ENCODE measurements around the gene SLC22A5. TPM values are rescaled to one million over a fixed set of nuclear protein-coding genes. Genes with fewer than 3 reads are reported as not detected.

Gene SLC22A5
- total and polyA plus RNA-seq, 2 donors (not counting 1 experiment from before 2014, with no cell fraction given), result 5.7 to 12.9 TPM

DNA sequence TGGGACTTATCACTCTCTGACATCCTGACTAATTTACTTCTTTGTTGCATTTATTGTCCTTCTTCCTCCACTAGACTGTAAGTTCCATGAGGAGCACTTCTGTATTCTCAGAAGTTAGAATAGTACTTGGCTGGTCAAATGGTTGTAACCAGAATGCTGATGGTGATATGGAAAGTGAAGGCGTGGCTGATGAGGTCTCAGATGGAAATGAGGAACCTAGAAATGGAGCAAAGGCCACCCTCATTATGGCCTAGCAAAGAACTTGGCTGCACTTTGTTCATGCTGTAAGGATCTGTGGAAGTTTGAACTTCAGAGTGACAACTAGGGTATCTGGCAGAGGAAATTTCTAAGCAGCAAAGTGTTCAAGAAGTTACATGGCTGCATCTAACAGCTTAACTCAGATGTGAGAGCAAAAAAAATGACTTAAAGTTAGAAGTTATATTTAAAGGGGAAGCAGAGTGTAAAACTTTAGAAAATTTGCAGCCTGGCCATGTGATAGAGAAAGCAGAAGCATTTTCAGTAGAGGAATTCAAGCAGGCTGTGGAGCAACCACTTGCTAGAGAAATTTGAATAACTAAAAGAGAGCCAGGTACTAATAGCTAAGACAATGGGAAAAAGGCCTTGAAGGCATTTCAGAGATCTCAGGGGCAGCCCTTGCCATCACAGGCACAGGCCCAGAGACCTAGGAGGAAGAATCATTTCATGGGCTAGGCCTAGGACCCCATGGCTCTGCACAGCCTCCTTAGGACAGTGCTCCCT, 14.9 kb upstream of the SLC22A5 start:
- Mint-ChIP-seq H3K9me3 (ENCODE audit: insufficient read depth) (no peaks in the 10 kb centered on the region), H3K4me1 (peaks cover 15% of the 10 kb centered on the region), H3K4me3 (no peak overlapping the region), H3K27me3 (no peaks in the 10 kb centered on the region), H3K27ac (peak overlapping the region; percentile 61)
- intact Hi-C loops (cut with micrococcal nuclease), result no loop called here
- H3K4me1 ChIP-seq (ENCODE audit: control insufficient read depth in 2 of 2, insufficient read depth in 2 of 2, low read length in 2 of 2), result peaks cover 33 to 39% of the 10 kb centered on the region in 2 donors
- CTCF ChIA-PET, result interaction anchor here (1.0 to 1.4 kb wide), 3 partner anchors 32 to 135 kb away, joined by 3 to 4 read pairs (median 3); no protein-coding TSS in a partner anchor
- H3K27me3 ChIP-seq (replicated peaks in 1 of 4; ENCODE audit: control extremely low read depth in 1 of 4, control insufficient read depth in 3 of 4, insufficient read depth in 4 of 4, low read length in 3 of 4), result no peaks in the 10 kb centered on the region
- H2AFZ ChIP-seq (ENCODE audit: insufficient read depth, low read depth, low read length, poor library complexity, severe bottlenecking), result no peak overlapping the region
- POLR2A ChIA-PET, result no interaction called here
- H3K9ac ChIP-seq (ENCODE audit: low read length), result no peak overlapping the region
- H3K27ac ChIP-seq (ENCODE audit: low read length in 2 of 2), result peak overlapping the region in 1 of 2 donors; percentile 14
- no peaks in the 10 kb centered on the region for H4K20me1 ChIP-seq (ENCODE audit: control insufficient read depth, insufficient read depth, low read length, poor library complexity, severe bottlenecking)
- DNase-seq, result peak; percentile 40
- no peak for ATAC-seq (ENCODE audit: low read depth)
- H3K9me3 ChIP-seq (ENCODE audit: control extremely low read depth in 1 of 3, control insufficient read depth in 2 of 3, insufficient read depth in 1 of 3, low read length in 2 of 3), result peaks cover 0 to under 1% (median 0%) of the 10 kb centered on the region in 3 donors
- no peaks in the 10 kb centered on the region for H3K79me2 ChIP-seq (ENCODE audit: control insufficient read depth, insufficient read depth, low read length)
- no peak overlapping the region for H3K4me3 ChIP-seq (ENCODE audit: control extremely low read depth in 1 of 5, extremely low read depth in 1 of 5, insufficient read depth in 1 of 5, low read depth in 2 of 5, low read length in 4 of 5)
- H3K36me3 ChIP-seq (replicated peaks in 1 of 2; ENCODE audit: control extremely low read depth in 1 of 2, control insufficient read depth in 1 of 2, extremely low read depth in 1 of 2, insufficient read depth in 2 of 2, low read length in 1 of 2), result peaks cover 0 to 2% of the 10 kb centered on the region in 2 experiments
- no peak for TF ChIP-seq EZH2 (IDR thresholded peaks at IDR 0.05; ENCODE audit: borderline replicate concordance, insufficient read depth, low read depth, low read length, poor library complexity, severe bottlenecking)
- TF ChIP-seq, protein P1, sequence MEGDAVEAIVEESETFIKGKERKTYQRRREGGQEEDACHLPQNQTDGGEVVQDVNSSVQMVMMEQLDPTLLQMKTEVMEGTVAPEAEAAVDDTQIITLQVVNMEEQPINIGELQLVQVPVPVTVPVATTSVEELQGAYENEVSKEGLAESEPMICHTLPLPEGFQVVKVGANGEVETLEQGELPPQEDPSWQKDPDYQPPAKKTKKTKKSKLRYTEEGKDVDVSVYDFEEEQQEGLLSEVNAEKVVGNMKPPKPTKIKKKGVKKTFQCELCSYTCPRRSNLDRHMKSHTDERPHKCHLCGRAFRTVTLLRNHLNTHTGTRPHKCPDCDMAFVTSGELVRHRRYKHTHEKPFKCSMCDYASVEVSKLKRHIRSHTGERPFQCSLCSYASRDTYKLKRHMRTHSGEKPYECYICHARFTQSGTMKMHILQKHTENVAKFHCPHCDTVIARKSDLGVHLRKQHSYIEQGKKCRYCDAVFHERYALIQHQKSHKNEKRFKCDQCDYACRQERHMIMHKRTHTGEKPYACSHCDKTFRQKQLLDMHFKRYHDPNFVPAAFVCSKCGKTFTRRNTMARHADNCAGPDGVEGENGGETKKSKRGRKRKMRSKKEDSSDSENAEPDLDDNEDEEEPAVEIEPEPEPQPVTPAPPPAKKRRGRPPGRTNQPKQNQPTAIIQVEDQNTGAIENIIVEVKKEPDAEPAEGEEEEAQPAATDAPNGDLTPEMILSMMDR (IDR thresholded peaks at IDR 0.05), result no peak
- WGBS (ENCODE audit: insufficient coverage), result 45% methylated on average over 1 of the region's 1 CpG
- H3K4me2 ChIP-seq (replicated peaks; ENCODE audit: low read depth, low read length, poor library complexity, severe bottlenecking), result peak overlapping the region; percentile 34

DNA sequence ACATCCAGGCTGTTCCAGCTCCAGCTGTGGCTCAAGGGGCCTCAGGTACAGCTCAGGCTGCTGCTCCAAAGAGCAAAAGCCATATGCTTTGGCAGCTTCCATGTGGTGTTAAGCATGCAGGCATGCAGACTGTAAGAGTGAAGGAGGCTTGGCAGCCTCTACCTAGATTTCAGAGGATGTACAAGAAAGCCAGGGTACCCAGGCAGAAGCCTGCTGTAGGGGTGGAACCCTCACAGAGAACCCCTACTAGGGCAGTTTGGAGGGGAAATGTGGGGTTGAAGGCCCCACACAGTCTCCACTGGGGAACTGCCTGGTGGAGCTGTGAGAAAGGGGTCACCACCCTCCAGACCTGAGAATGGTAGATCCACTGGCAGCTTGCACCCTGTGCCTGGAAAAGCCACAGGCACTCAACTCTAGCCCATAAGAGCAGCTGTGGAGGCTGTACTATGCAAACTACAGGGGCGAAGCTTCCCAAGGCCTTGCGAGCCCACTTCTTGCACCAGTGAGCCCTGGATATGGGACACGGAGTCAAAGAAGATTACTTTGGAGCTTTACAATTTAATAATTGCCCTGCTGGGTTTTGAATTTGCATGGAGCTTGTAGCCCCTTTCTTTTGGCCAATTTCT, 14.3 kb upstream of the SLC22A5 start:
- no peaks in the 10 kb centered on the region for H3K79me2 ChIP-seq (ENCODE audit: control insufficient read depth, insufficient read depth, low read length)
- H3K27me3 Mint-ChIP-seq, result no peaks in the 10 kb centered on the region
- H3K27ac Mint-ChIP-seq, result no peak overlapping the region
- peak overlapping the region in 1 of 2 donors; percentile 14 for H3K27ac ChIP-seq (ENCODE audit: low read length in 2 of 2)
- H4K20me1 ChIP-seq (ENCODE audit: control insufficient read depth, insufficient read depth, low read length, poor library complexity, severe bottlenecking), result no peaks in the 10 kb centered on the region
- no peak overlapping the region for H3K4me3 ChIP-seq (ENCODE audit: control extremely low read depth in 1 of 5, extremely low read depth in 1 of 5, insufficient read depth in 1 of 5, low read depth in 2 of 5, low read length in 4 of 5)
- no peaks in the 10 kb centered on the region for H3K9me3 ChIP-seq (ENCODE audit: control extremely low read depth in 1 of 3, control insufficient read depth in 2 of 3, insufficient read depth in 1 of 3, low read length in 2 of 3)
- ChIA-PET POLR2A (no interaction called here), CTCF (interaction anchor here (1.0 to 1.9 kb wide), 5 partner anchors 11 to 135 kb away, joined by 3 to 5 read pairs (median 3); no protein-coding TSS in a partner anchor)
- DNase-seq, result no peak
- ATAC-seq (ENCODE audit: low read depth), result no peak
- H3K4me1 ChIP-seq (ENCODE audit: control insufficient read depth in 2 of 2, insufficient read depth in 2 of 2, low read length in 2 of 2), result peaks cover 33 to 39% of the 10 kb centered on the region in 2 donors
- no peak for TF ChIP-seq EZH2 (IDR thresholded peaks at IDR 0.05; ENCODE audit: borderline replicate concordance, insufficient read depth, low read depth, low read length, poor library complexity, severe bottlenecking)
- TF ChIP-seq, protein P1 (IDR thresholded peaks at IDR 0.05), result no peak
- no peak overlapping the region for H3K4me3 Mint-ChIP-seq
- peaks cover 15% of the 10 kb centered on the region for H3K4me1 Mint-ChIP-seq
- intact Hi-C loops (cut with micrococcal nuclease), result no loop called here
- H3K27me3 ChIP-seq (replicated peaks in 1 of 4; ENCODE audit: control extremely low read depth in 1 of 4, control insufficient read depth in 3 of 4, insufficient read depth in 4 of 4, low read length in 3 of 4), result no peaks in the 10 kb centered on the region
- WGBS (ENCODE audit: insufficient coverage), result 100% methylated on average over 2 of the region's 3 CpGs
- no peak overlapping the region for H3K9ac ChIP-seq (ENCODE audit: low read length)
- peak overlapping the region; percentile 34 for H3K4me2 ChIP-seq (replicated peaks; ENCODE audit: low read depth, low read length, poor library complexity, severe bottlenecking)
- peaks cover 0 to 2% of the 10 kb centered on the region in 2 experiments for H3K36me3 ChIP-seq (replicated peaks in 1 of 2; ENCODE audit: control extremely low read depth in 1 of 2, control insufficient read depth in 1 of 2, extremely low read depth in 1 of 2, insufficient read depth in 2 of 2, low read length in 1 of 2)
- no peak overlapping the region for H2AFZ ChIP-seq (ENCODE audit: insufficient read depth, low read depth, low read length, poor library complexity, severe bottlenecking)
- no peaks in the 10 kb centered on the region for H3K9me3 Mint-ChIP-seq (ENCODE audit: insufficient read depth)
